GM18873 (cell line): ENCODE results near the gene SERPINA5.

Source experiments
- ATAC-seq: cut with Tn5 transposase; IDR thresholded peaks from one replicate; pipeline ENCODE4 v1.9.1; 2021; ENCODE audit warnings: mild to moderate bottlenecking, moderate library complexity, moderate number of reproducible peaks; ENCODE audit not compliant: unreplicated experiment, low FRiP score

The SERPINA5 gene

DNA sequence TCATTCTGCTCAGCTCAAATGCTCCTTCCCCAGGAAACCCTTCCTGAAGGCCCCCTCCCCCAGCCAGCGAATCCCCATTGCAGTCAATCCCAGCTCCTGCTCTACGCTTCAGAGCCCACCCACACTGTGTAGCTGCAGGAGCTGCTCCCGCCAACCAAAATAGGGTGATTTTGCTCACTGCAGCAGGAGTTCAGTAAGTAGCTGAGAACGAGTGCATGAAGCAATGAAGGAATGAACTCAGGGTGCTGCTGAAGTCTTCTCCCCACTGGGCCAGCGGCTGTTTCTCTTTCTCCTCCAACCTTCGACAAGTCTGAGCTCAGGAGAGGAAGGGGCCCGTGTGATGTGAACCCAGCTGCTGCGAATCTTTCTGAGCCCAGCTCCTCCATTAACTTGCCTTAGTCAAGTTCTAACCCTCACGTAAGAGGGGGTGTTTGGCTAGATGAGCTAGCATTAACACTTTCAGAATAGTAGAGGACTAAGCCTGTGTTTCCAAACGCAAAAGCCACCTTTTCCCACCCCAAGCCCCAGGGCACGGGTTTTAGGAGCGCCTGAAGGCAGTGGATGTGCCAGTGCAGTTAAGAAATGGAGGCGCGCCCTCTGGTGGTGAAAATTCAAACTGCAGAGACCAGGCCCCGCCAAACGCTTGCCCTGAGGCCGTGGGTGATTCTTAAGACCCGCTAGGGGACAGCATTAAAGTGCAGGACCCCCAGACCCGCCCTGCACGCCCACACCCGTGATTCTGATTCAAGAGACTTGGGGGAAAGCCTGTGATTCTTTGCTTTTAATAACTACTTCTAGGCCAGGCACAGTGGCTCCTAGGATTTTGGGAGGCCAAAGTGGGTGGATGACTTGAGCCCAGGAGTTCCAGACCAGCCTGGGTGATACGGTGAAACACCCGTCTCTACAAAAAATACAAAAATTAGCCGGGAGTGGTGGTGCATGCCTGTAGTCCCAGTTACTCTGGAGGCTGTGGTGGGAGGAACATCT lies 31.9 kb upstream of the SERPINA5 start:
- no peak for ATAC-seq

DNA sequence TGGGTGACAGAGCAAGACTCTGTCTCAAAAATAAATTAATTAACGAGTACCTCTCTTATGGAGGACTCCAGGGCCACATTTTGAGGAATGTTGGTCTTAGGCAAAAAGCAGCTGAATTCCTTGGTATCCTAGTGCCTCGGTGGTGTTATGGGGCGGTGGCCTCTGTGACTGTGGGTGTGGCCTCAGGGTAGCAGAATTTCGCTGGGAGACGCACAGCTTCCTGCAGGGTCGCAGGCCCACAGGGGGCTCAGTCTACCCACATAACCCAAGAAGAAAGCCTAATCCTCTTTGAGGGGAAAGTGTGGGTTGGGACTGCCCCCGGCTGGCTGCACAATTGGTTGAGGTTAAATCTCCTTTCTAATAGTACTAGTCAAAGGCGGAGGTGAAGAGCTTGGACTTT lies 31.2 kb upstream of the SERPINA5 start:
- no peak for ATAC-seq

DNA sequence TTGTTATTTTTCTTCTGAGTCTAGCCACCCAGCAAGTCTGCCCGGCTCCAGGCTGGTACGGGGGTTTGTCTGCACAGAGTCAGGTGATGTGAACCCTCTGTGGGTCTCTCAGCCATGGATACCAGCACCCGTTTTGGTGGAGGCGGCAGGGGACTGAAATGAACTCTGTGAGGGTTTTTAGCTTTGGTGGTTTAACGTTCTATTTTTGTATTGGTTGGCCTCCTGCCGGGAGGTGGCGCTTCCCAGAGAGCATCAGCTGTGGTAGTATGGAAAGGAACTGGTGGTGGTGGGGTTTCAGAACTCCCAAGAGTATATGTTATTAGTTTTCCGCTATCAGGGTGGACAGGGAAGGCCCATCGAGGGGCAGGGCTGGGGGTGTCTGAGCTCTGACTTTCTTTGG lies 25.2 kb upstream of the SERPINA5 start:
- ATAC-seq, result no peak

DNA sequence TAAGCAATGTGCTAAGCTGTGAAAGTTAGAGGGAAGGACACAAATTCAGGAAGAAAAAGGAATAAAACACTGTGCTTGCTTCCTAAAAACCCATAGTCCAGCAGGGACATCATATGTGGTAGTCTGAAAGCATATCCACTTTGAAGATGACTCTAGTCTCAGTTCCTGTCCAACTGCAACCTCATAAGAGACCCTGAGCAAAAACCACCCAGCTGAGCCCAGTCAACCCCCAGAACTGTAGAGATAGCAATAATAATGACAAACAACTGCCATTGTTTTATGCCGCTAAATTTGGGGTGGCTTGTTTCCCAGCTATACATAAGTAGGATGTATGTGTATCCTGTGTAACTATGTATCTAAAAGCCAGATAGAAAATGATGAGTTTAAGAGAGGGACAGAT lies 23.9 kb upstream of the SERPINA5 start:
- no peak for ATAC-seq

DNA sequence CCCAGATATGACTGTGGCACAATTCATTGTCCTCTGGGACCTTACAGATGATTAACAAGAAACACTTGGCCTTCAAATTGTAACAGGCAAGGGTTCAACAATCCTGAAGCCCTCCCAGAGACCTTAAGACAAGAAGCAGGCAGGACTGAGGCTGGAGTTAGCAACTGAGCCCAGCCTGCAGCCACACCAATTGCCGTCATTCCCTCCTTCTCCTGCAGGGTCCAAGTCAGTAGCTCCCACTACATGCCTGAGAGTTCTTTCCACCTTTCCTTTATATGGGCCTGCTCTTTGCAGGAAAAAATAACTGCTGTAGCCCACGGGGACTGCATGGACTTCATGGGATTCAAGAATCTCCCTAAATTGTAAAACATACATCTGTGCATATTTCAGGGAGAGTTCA lies 22.4 kb upstream of the SERPINA5 start:
- ATAC-seq, result no peak

DNA sequence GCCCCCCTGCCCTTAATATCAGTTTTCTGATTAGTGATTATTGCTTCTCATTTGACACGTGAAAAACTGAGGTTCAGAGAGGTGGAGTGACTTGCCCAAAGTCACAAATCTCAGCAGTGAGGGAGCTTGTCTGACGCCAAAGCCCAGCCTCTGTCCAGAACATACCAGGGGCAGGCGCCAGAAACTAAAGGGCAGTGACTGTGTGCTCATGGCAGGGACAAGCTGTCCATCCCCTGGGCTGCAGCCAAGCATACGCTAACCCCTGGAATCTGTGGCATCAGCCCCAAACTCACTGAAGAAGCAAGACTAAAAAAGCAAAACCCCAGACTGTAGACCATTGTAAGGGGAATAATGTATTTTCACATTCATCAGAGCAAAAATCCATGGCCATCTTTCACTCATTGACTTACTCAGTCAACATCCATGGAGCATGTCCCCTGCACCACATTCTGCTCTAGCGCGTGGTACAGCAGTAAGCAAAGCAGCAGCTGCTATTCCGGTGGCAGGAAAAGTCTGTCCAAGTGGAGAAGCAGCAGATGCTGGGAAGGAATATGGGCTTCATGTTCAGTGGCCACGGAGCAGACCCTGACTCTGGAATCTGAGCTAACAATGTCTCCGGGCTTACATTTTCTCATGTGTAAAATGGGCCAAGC lies 21.5 kb upstream of the SERPINA5 start:
- ATAC-seq, result no peak

DNA sequence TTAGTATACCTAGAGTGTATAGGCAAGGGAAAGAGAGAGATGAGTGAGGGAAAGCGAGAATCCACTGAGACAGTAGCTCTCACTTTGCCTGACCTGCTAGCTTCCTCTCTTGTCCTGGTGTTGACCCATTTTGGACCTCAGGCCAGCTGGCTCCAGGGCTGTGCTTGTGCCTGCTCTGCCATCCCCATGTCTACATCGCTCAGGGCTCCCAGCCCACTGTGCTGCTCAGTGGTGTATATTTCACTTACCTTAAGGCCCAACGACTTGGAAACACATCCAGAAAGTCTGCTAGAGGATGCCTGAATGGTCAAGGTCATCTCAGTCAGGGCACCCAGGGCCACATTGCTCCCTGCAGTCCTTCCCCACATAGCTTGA lies 20.9 kb upstream of the SERPINA5 start:
- no peak for ATAC-seq

DNA sequence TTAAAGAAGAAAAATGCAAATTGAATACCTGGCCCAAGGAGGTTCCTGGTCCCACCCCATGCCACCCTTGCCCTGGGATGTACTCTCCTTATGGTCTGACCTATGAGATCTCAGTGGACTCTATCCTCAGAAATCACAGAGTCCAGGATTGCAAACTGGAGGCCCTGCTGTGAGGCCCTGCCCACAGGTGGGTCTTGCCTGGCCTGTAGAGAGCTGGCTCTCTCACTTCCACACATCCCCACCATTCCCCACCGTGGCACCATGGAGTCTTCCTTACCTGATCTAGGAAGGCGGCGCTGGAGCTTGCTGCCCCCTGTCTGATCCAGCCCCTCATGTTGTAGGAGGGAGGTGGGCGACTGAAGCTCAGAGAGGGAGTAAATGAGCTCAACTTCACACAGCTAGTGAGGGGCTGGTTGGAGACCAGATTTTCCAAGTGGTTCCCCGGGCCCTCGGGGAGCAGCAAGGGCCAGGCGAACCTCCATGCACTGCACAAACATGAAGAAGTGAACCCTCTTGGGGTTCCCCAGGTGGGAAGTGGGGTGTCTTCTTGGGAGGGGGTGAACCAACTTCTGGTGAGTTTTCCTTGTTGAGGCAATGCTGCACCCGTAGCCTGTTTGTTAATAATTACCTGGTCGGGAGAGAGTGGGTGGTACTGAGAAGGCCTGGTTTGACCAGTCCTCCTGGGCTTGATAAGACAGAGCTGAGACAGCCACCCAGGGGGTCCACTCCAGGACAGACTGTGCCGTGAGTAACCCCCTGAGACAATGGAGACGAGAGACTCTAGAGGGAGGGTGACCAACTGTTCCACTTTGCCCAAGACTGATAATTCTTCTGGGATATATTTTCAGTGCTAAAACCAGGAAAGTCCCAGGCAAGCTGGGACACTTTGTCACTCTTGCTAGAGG lies 20.2 kb upstream of the SERPINA5 start, which contains the start of gene SERPINA4:
TSS of gene SERPINA4 (plus strand) at position 692 of the 905 bp plus-strand sequence. CDS start 2,041 bp downstream, outside the sequence.
- no peak for ATAC-seq

DNA sequence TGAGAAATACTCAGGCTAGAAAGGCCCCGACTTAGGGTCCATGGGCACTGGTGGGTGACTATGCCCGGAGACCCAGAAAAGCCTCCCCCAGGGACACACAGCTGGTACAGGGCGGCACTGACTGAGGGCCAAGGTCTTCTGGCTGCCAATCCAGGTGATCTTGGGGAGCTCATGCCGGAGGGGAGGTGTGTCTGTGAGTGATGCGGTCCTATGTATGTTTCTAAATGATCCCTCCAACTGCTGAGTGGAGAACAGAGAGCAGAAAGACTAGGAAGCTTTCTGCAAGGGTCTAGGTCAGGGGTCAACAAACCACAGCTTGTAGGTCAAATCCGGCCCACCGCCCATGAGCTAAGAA lies 19.6 kb upstream of the SERPINA5 start:
- ATAC-seq, result no peak

DNA sequence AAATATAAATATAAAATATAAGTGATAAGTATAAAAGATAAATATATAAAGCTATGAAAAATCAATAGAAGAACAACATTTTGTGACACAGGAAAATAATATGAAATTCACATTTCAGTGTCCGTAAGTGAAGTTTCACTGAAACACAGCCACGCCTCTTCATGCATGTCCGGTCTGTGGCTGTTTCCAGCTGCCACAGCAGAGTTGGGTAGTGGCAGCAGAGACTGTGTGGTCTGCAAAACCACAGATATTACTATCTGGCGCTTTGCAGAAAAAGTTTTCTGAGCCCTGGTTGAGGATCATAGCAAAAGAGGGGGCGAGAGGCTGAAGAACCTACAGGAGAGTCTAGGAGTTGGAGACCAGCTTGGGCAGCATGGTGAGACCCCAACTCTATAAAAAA lies 19.2 kb upstream of the SERPINA5 start:
- no peak for ATAC-seq

DNA sequence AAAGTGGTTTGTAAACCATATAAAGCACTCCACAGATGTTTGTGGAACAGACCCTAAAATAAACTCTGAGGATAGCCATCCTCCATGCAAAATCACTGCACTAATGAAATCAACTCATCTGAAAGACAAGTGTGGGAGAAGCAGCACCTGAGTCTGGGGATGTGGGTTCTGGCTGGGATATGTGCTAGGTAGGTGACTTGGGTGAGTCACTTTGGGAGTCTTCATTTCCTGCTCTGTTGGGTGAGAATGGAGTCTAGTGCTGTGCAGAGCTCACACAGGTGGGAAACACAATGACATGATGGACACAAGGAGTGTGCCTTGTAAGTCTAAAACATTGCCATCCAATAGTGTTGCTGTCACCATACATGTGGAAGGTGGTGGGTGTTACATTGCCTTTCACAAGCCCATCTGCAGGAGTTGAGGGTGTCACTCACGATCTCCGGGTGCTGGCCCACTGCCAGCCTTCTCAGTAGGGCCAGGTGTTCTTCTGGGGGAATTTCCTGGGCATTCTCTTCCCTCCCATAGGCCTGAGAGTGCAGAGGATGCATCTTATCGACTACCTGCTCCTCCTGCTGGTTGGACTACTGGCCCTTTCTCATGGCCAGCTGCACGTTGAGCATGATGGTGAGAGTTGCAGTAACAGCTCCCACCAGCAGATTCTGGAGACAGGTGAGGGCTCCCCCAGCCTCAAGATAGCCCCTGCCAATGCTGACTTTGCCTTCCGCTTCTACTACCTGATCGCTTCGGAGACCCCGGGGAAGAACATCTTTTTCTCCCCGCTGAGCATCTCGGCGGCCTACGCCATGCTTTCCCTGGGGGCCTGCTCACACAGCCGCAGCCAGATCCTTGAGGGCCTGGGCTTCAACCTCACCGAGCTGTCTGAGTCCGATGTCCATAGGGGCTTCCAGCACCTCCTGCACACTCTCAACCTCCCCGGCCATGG lies 18.0 kb upstream of the SERPINA5 start:
- ATAC-seq, result no peak

DNA sequence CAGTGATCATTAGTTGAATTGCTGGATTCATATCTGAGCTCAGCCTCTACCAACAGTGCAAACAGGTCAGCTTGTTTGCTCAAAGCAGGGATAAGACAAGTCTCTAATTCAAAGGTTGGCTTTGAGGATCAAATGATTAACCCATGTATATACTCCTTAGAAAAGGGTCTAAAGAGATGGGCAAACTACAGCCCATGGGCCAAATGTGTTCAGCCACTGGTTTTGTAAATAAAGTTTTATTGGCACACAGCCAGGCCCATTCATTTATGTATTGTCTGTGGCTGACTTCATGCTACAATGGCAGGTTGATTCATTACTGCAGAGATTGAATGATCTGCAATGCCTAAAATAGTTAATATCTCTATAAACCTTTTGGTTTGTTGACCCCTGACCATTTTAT lies 16.8 kb upstream of the SERPINA5 start:
- ATAC-seq, result no peak

DNA sequence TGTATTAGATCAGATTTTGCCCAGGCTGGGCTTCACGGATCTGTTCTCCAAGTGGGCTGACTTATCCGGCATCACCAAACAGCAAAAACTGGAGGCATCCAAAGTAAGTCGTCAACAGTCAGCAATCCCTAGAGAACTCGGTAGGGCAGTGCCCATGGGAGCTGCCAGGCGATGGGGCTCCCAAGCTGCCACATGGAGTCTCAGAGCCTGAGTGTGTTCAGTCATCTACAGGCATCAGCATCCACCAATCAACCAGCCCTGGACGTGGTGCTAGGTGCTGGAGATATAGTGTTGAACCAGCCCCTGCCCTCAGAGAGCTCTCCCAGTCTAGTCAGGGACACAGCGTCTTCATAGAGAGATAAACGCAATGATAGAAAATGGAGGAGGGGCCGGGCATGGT lies 13.0 kb upstream of the SERPINA5 start:
- ATAC-seq, result no peak

DNA sequence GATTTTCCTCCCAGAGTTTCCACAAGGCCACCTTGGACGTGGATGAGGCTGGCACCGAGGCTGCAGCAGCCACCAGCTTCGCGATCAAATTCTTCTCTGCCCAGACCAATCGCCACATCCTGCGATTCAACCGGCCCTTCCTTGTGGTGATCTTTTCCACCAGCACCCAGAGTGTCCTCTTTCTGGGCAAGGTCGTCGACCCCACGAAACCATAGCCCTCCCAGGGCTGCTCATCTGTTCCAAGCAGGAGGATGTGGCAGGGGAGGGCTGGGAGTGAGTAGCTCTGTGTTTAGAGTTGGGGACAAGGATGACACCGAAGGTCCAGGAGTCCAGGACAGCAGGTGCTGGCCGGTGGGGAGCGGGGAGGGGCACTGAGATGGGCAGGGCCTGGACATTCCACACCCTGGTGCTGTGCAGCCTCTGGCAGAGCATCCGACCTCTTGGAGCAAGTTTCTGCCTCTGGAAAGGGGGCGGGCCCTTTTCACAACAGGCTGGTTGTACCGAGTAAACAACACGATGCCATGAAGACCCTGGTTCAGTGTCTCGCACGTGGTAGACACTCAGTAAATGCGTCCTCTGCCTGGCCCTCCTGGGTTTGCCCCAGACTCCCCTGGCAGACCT lies 11.7 kb upstream of the SERPINA5 start:
- no peak for ATAC-seq

DNA sequence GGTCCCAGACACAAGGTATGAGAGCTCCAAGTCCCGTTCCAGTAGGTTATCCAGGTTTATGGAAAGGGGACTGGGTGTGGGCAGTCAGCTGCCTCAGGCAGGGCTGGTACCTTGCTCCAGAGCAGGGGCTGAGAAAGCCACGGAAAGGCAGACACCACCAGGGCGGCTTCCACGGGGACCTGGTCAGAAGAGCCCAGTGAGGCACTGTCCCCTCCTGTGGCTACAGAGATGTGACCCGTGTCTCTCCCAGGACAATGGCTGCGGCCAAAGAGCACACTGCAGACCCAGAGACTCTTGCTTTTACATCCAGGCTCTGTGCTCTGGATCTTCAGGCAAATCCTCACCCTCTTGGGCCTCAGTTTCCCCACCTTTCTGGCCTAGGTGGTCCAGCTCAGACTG lies 11.2 kb upstream of the SERPINA5 start:
- no peak for ATAC-seq

DNA sequence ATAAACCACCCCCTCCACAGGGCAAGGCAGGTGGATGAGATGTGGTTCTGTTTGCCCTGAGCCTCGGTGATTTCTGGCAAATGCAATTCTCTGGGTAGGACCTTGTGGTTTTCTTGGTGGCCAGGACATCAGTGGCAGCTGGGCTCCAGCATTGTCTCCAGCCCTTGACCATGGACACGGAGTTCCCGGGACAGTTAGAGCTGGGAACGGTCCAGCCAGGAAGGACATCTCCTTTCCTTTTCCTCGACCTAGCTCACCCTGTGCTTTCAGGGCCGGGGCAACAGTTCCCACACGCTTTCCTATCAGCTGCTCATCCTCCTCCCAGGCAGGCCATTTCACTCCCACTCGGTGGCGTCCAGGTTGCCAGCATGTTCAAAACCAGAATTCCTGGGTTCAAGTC lies 10.8 kb upstream of the SERPINA5 start:
- ATAC-seq, result no peak

DNA sequence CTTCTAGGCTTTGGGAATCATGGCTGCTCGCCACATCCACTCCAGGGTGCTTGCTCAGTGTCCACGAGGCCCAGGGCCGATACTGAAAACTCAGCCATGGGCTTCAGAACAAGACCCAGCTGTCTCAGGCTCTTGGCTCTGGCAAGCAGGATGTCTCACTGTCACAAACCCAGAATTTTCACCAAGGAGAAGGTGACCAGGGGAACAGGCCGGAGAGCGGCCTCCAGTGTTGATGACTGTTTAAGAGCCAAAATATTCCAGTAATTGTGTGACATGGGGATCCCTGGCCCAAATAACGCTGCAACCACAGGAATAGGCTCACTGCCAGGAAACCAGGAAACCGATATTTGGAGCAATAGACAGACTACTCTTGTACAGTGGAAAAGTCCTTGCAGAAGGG lies 9.8 kb upstream of the SERPINA5 start:
- ATAC-seq, result no peak

DNA sequence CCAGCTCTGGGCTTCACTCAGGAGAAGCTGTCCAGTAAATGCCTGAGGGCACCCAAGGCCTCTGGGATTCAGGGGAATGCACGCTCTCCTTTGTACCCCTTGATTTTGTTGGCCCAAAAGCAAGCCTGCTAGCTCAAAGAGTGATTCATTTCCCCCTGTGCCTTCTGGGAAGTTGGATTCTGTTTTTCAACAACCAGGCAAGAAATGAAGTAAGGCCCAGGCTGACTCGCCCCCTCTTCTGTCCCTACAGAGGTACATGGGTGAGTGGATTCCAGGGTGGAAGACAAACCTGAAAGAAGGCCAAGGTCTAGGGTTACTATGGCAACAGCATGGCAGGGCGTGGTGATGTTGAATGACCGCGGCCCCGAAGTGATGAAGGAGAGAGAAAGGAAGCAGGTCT lies 9.3 kb upstream of the SERPINA5 start:
- no peak for ATAC-seq

DNA sequence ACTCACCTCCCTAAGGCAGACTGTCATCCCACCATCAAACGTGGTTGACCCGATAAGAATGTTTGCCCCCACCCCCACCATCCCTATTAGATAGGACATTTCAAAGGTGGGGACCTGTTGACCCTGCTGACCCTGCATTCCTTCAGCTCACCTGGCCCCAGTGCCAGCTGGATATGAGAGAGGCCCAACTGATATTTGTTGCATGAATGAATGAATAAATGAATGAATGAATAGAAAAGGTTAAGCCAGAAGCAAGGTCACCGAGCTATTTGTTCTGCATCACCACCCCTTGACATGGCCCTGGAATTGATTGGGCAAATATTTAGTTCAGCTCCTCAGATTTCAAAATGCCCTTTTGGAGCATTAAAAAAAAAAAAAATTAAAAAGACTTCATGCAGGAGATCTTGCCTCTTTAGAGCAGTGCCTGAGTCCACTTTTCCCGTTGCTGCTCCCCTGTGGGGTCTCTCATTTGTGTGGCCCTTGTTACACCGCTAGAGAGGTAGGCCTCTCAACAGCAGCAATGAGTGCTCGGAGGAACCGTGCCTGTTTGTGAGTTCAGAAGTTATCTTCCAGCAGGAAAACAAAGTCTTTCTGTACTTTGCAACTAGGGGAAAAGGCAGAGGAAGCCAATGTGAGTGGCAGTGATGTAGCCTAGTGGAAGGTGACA lies 8.5 kb upstream of the SERPINA5 start:
- ATAC-seq, result no peak
